CD14-positive monocyte (primary cell): ENCODE results near the gene PHLDA2. TPM values are rescaled to one million over a fixed set of nuclear protein-coding genes. Genes with fewer than 3 reads are reported as not detected.
A peak's percentile ranks its signal among the peaks of the same experiment; 100 is the strongest.

Experiments
- DNase-seq, 3 donors: peaks; one replicate each; pipeline ENCODE4 v3.0.0-alpha.2; 2011 to 2022
- H2AFZ ChIP-seq: 2 replicates; pipeline ENCODE4 v1.6.0; 2012; ENCODE audit warnings: mild to moderate bottlenecking, low read depth, low read length, inconsistent platforms; ENCODE audit not compliant: insufficient read depth, poor library complexity, severe bottlenecking
- H3K27ac ChIP-seq, 2 donors: 1 replicate in 1 of 2; 2 replicates in 1 of 2; pipeline ENCODE4 v1.5.1; 2012 to 2013; ENCODE audit warnings: low read length in 2 of 2, control low read depth in 1 of 2, inconsistent platforms in 1 of 2, low read depth in 1 of 2, mild to moderate bottlenecking in 1 of 2
- H3K27me3 ChIP-seq, 2 donors: one replicate each; pipeline versions ENCODE4 v1.6.0 to v1.6.1; 2011 to 2013; ENCODE audit warnings: low read length in 2 of 2; ENCODE audit not compliant: control insufficient read depth in 2 of 2, insufficient read depth in 2 of 2
- H3K36me3 ChIP-seq, 2 donors: replicated peaks in 1 of 2; 1 replicate in 1 of 2; 2 replicates in 1 of 2; pipeline versions ENCODE4 v1.5.1 to v1.6.1; 2012 to 2013; ENCODE audit warnings: low read length in 2 of 2, control low read depth in 1 of 2, inconsistent platforms in 1 of 2, mild to moderate bottlenecking in 1 of 2; ENCODE audit not compliant: insufficient read depth in 2 of 2, control insufficient read depth in 1 of 2
- H3K4me1 ChIP-seq, 2 donors: 1 replicate in 1 of 2; 2 replicates in 1 of 2; pipeline versions ENCODE4 v1.5.1 to v1.6.1; 2012 to 2013; ENCODE audit warnings: low read length in 2 of 2, control low read depth in 1 of 2, inconsistent platforms in 1 of 2, mild to moderate bottlenecking in 1 of 2, moderate library complexity in 1 of 2; ENCODE audit not compliant: insufficient read depth in 2 of 2, control insufficient read depth in 1 of 2
- H3K4me2 ChIP-seq: replicated peaks from 2 replicates; pipeline ENCODE3; 2012; ENCODE audit warnings: low read length, moderate library complexity, mild to moderate bottlenecking; ENCODE audit not compliant: poor library complexity, severe bottlenecking; ENCODE audit errors: extremely low read depth
- H3K4me3 ChIP-seq, 3 experiments: fragments of 200-600 bp in 1 of 3; sonication (generic) in 1 of 3; replicated peaks in 1 of 3; 1 replicate in 2 of 3; 2 replicates in 1 of 3; pipeline ENCODE4 v1.5.1; 2011 to 2013; ENCODE audit warnings: low read length in 3 of 3, mild to moderate bottlenecking in 3 of 3, control low read depth in 2 of 3, low read depth in 2 of 3, inconsistent platforms in 1 of 3, moderate library complexity in 1 of 3
- H3K79me2 ChIP-seq: 2 replicates; pipeline ENCODE4 v1.6.0; 2012; ENCODE audit warnings: mild to moderate bottlenecking, control low read depth, inconsistent platforms, low read length, moderate library complexity; ENCODE audit not compliant: insufficient read depth
- H3K9ac ChIP-seq: 2 replicates; pipeline ENCODE4 v1.6.0; 2017; ENCODE audit warnings: low read length, mild to moderate bottlenecking; ENCODE audit not compliant: insufficient read depth, poor library complexity, severe bottlenecking
- H3K9me3 ChIP-seq, 2 donors: replicated peaks in 1 of 2; 1 replicate in 1 of 2; 2 replicates in 1 of 2; pipeline versions ENCODE4 v1.5.1 to v1.6.1; 2012 to 2013; ENCODE audit warnings: low read length in 2 of 2, control low read depth in 1 of 2; ENCODE audit not compliant: control insufficient read depth in 1 of 2, insufficient read depth in 1 of 2
- H4K20me1 ChIP-seq: 2 replicates; pipeline ENCODE4 v1.6.0; 2012; ENCODE audit warnings: mild to moderate bottlenecking, low read length, control low read depth, moderate library complexity; ENCODE audit not compliant: insufficient read depth
- H3K27ac Mint-ChIP-seq, 7 donors: one replicate each; pipeline ENCODE4 v1.8.0; 2020; ENCODE audit warnings: mild to moderate bottlenecking in 7 of 7, mixed read lengths in 7 of 7, moderate library complexity in 6 of 7, inconsistent platforms in 2 of 7
- H3K27me3 Mint-ChIP-seq, 3 donors: one replicate each; pipeline ENCODE4 v1.8.0; 2021 to 2022; ENCODE audit warnings: low read depth in 3 of 3, mild to moderate bottlenecking in 3 of 3, mixed read lengths in 3 of 3, moderate library complexity in 3 of 3, inconsistent platforms in 1 of 3
- H3K36me3 Mint-ChIP-seq, 2 donors: one replicate each; pipeline ENCODE4 v1.8.0; 2020; ENCODE audit warnings: mixed read lengths in 2 of 2, inconsistent platforms in 1 of 2, mild to moderate bottlenecking in 1 of 2
- H3K4me1 Mint-ChIP-seq: one replicate; pipeline ENCODE4 v1.8.0; 2020; ENCODE audit warnings: mild to moderate bottlenecking, mixed read lengths
- H3K4me3 Mint-ChIP-seq, 2 donors: one replicate each; pipeline ENCODE4 v1.8.0; 2020; ENCODE audit warnings: mild to moderate bottlenecking in 2 of 2, mixed read lengths in 2 of 2, moderate library complexity in 1 of 2
- H3K9me3 Mint-ChIP-seq, 7 donors: one replicate each; pipeline ENCODE4 v1.8.0; 2020 to 2022; ENCODE audit warnings: mixed read lengths in 7 of 7, mild to moderate bottlenecking in 6 of 7, moderate library complexity in 6 of 7, inconsistent platforms in 2 of 7
- whole genome bisulfite sequencing: methylation state at CpG from one replicate; pipeline ENCODE4 v1.1.5; 2013; ENCODE audit warnings: missing lambda C conversion rate; ENCODE audit not compliant: insufficient coverage; 5-methylcytosine and 5-hydroxymethylcytosine counted together
- intact Hi-C, 2 donors: fragments of 100-400 bp; cut with micrococcal nuclease; formaldehyde crosslinking; loops; one replicate each; pipeline versions ENCODE4 v1.15.0 to v1.15.1; 2023
- polyA plus RNA-seq, 3 donors: library from polyadenylated mRNA; depleted of rRNA in 1 of 3; unstranded in 2 of 3; stranded (reverse) in 1 of 3; fragments of 300-500 nt in 2 of 3; fragments of >200 nt in 1 of 3; fragmentation: Illumina TruSeq in 2 of 3; gene quantifications; 1 replicate in 2 of 3; 2 replicates in 1 of 3; pipeline ENCODE4 v1.2.3, GENCODE V29; 2012 to 2021
- TF ChIP-seq, protein P1 (sequence below): fragments of 200-600 bp; IDR thresholded peaks from one replicate; pipeline ENCODE4 v1.8.0; 2022; ENCODE audit warnings: antibody characterized with exemption, mild to moderate bottlenecking

Gene PHLDA2
- polyA plus RNA-seq, 3 donors: 2.6 to 54.5 (median 4.7) TPM

- Mint-ChIP-seq H3K27ac (peak overlapping the region in 2 of 7 donors; percentile 54 to 78), H3K4me3 (peak overlapping the region; percentile 37 to 49), H3K4me1 (peaks cover 22% of the 10 kb centered on the region), H3K9me3 (peaks cover 0 to 14% (median 7%) of the 10 kb centered on the region in 7 donors), H3K36me3 (peaks cover 4 to 12% of the 10 kb centered on the region in 2 donors), H3K27me3 (peaks cover 33 to 60% (median 39%) of the 10 kb centered on the region in 3 donors)
- 98% methylated on average over 6 of the region's 11 CpGs for WGBS
- peaks cover 8 to 29% of the 10 kb centered on the region in 2 donors for H3K27me3 ChIP-seq
- peaks cover 17% of the 10 kb centered on the region for H4K20me1 ChIP-seq
- peaks cover 2 to 14% of the 10 kb centered on the region in 2 donors for H3K9me3 ChIP-seq
- peaks cover 28 to 41% of the 10 kb centered on the region in 2 donors for H3K4me1 ChIP-seq
- H3K4me2 ChIP-seq: no peak overlapping the region
- no peak overlapping the region for H3K9ac ChIP-seq
- no peak for DNase-seq
- H3K27ac ChIP-seq: no peak overlapping the region
- H3K36me3 ChIP-seq: no peaks in the 10 kb centered on the region
- TF ChIP-seq, protein P1, sequence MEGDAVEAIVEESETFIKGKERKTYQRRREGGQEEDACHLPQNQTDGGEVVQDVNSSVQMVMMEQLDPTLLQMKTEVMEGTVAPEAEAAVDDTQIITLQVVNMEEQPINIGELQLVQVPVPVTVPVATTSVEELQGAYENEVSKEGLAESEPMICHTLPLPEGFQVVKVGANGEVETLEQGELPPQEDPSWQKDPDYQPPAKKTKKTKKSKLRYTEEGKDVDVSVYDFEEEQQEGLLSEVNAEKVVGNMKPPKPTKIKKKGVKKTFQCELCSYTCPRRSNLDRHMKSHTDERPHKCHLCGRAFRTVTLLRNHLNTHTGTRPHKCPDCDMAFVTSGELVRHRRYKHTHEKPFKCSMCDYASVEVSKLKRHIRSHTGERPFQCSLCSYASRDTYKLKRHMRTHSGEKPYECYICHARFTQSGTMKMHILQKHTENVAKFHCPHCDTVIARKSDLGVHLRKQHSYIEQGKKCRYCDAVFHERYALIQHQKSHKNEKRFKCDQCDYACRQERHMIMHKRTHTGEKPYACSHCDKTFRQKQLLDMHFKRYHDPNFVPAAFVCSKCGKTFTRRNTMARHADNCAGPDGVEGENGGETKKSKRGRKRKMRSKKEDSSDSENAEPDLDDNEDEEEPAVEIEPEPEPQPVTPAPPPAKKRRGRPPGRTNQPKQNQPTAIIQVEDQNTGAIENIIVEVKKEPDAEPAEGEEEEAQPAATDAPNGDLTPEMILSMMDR: no peak
- H3K79me2 ChIP-seq: no peaks in the 10 kb centered on the region
- H2AFZ ChIP-seq: no peak overlapping the region
- intact Hi-C loops: no loop called here
- no peak overlapping the region for H3K4me3 ChIP-seq
These were observed 2.6 kb downstream of the PHLDA2 start for GRCh38 chr11:2926611-2927051.

DNA sequence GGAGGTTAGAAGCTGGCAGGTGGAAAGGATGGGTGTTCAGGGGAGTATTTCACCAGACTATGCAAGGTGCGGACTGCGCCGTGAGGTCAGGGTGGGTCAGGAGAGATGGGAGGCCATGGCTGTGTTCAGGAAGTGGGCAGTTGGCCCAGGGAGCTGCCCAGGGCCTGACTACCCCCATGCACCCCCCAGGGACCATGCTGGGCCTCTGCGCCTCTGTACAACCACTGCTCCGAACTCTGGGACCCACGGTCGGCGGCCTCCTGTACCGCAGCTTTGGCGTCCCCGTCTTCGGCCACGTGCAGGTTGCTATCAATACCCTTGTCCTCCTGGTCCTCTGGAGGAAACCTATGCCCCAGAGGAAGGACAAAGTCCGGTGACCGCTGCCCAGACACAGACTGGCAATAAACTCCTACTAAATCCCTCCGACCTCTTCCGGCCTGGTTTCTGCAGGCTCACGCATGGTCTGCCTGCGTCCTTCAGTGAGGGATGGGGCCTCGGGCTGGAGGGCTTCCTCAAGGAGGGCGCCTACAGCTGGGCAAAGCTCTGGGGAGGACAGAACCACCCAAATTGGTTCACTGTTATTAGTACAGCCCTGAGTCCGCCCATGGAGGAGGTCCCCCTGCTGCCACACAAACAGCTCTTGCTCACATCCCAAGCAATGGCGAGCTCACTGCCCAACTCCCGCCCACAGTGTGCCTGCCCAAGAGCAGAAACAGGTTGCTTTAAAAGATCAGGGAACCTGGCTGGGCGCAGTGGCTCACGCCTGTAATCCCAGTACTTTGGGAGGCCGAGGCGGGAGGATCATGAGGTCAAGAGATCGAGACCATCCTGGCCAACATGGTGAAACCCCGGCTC lies 4.2 kb downstream of the PHLDA2 start:
- Mint-ChIP-seq H3K4me1 (peaks cover 16% of the 10 kb centered on the region), H3K9me3 (peaks cover 0 to 14% (median 7%) of the 10 kb centered on the region in 7 donors), H3K27ac (peak overlapping the region in 2 of 7 donors; percentile 8 to 69), H3K27me3 (peaks cover 35 to 50% (median 36%) of the 10 kb centered on the region in 3 donors), H3K4me3 (no peak overlapping the region), H3K36me3 (peaks cover 4 to 12% of the 10 kb centered on the region in 2 donors)
- Histone ChIP-seq H3K9ac (no peak overlapping the region), H3K4me1 (peaks cover 20 to 25% of the 10 kb centered on the region in 2 donors), H3K9me3 (peaks cover 2 to 14% of the 10 kb centered on the region in 2 donors), H3K27ac (no peak overlapping the region), H3K79me2 (no peaks in the 10 kb centered on the region), H4K20me1 (peaks cover 17% of the 10 kb centered on the region), H3K4me2 (no peak overlapping the region), H3K36me3 (no peaks in the 10 kb centered on the region), H3K27me3 (peaks cover 8 to 29% of the 10 kb centered on the region in 2 donors), H2AFZ (no peak overlapping the region), H3K4me3 (no peak overlapping the region)
- intact Hi-C loops: no loop called here
- WGBS: 97% methylated on average over 19 of the region's 30 CpGs
- no peak for DNase-seq
- TF ChIP-seq, protein P1: no peak
